HG03378 (cell line): ENCODE data around the gene KRT78.
"Not testable (repeated sequence)": the region's sequence is repeated elsewhere in the genome, so short reads cannot be mapped to it uniquely, and the experiment has no call there.

Source experiments
- ATAC-seq: cut with Tn5 transposase; IDR thresholded peaks from one replicate; pipeline ENCODE4 v1.9.1; 2021; ENCODE audit warnings: mild to moderate bottlenecking, moderate library complexity; ENCODE audit not compliant: unreplicated experiment

KRT78 gene, protein sequence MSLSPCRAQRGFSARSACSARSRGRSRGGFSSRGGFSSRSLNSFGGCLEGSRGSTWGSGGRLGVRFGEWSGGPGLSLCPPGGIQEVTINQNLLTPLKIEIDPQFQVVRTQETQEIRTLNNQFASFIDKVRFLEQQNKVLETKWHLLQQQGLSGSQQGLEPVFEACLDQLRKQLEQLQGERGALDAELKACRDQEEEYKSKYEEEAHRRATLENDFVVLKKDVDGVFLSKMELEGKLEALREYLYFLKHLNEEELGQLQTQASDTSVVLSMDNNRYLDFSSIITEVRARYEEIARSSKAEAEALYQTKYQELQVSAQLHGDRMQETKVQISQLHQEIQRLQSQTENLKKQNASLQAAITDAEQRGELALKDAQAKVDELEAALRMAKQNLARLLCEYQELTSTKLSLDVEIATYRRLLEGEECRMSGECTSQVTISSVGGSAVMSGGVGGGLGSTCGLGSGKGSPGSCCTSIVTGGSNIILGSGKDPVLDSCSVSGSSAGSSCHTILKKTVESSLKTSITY

DNA sequence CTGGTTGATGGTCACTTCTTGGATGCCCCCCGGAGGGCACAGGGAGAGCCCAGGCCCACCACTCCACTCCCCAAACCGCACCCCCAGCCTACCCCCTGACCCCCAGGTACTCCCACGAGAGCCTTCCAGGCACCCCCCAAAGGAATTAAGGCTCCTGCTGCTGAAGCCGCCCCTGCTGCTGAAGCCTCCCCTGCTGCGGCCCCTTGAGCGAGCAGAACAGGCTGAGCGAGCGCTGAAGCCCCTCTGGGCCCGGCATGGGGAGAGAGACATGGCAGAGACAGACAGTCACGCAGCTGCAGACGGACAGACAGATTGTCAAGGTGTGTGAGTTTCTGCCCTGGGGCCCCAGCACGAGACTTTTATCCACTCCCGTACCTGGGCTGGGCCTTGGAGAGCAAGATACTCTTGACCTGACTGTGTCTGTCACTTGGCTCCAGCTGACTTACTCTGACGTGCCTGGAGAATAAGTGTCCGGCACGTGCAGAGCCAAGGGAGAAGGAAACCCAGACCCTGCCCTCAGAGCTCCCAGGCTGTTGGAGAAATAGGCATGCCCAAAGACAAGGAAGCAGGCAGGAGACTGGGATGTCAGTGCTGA, at the start of gene KRT78:
Gene KRT78 (minus strand): TSS at position 334 of the 595 bp plus-strand sequence. CDS start 64 bp downstream, at position 270.
- no peak for ATAC-seq

DNA sequence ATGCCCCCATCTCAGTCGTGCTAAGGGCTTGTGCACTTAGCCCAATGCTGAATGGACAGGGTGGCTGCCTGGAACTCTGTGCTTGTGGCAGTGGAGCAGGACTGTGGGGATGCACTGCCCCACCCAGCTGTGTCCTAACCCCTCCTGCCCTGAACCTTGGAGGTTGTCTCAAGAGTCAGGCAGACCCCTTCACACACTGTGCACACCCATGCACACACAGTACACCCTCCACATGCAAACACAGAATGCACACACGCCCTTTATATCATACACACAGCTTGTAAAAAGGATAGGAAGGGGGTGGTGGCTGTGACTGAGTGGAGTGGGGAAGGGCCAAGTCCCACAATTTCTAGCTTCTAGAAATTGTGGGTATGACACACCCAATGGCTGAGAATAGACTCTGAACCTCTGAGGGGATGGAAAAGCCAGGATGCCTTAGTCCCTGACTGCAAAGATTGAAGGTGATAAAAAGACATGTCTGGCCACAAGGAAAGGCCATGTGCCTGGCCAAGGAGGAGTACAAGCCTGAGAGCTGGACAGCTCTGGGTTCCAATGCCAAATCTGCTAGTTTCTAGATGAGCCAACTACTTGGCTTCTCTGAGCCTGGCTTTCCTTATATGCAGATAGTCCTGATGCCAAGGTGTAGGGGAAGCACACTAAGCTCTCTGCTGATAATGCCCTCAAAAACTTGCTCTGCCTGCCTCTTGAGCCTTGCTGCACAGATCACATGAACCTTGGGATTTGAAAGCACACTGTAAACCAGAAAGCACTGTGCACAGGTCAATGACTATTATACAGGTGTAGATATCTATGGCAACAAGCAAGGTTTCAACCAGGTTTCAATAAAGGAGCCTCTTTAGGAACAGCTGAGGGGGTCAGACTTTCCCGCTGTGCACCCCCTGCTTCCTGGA, 47.7 kb upstream of the KRT78 start:
- ATAC-seq: no peak

DNA sequence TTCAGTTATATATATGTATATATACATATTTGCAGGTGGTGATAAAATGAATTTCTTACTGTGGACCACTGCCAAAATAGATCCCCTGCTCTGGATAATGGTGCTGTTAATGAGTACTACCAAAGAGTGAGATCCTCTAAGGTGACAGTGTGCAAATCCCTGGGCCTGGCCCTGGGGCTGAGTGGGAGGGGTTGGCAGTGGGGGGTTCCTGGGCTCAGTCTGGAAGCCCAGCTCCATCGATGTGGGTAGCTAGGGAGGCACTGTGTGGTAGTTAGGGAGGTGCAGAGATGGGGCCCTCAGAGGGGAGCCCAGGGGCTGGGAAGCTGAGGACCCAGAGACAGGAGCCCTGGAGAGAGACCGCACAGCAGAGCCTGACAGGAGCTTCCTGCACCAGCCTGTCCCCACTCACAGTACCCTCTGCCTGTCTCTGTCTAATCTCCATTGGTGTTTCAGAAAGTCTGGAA, 47.0 kb upstream of the KRT78 start:
- no peak for ATAC-seq

DNA sequence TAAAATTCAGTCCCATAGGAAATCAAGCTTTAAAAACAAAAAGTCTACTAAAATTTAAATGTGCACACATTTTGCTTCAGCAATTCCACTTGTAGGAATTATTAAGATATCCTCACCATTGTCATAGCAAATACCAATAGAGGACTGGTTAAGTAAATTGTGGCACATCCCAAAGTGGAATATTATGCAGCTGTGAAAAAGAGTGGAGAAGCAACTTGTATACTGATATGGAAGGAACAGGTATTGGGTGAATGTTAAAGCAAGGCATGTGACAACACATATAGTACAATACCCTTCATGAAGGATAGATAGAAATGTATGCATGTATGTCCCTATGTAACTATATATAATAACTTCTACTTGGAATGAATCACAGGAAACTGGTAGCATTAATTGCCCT, 44.2 kb upstream of the KRT78 start:
- no peak for ATAC-seq

DNA sequence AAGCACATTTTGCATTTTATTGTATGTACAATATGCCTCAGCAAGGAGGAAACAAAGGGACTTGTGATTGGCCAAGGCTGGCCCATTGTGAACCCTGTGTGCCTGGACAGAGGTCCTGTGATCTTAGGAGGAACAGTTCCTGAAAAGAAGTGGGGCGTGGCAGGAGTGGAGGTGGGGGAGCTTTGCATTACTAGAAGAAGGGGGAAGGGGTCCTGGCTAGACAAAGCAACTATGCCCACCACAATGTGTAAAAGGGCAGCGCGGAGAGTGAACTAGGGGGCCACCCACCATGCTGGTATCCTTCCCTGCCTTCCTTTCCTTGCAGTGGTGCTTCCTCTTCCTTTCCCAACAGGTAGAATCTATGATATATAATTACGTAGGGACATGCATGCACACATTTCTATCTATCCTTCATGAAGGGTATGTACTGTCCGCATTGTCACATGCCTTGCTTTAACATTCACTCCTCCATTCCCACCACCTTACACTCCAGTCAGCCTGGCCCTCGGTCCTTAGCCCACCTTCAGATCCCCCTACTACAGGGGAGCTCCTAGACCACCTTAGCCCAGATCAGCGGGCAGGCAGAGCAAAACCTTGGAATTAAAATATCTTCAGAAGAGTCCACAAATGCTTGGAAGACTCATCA, 43.5 kb upstream of the KRT78 start:
- ATAC-seq: no peak

DNA sequence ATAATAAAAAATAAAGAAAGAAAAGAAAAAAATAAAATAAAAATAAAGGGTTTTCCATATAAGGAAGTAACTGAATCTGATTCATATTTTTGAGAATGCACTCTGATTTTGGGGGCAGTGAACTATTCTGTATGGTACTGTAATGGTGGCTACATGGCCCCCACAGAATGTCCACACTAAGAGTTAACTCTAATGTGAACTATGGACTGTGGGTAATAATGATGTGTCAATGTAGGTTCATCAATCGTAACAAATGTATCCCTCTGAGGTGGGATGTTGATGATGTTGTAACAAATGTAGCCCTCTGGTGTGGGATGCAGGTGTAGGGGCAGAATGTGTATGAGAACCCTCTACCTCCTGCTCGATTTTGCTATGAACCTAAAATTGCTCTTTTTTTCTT, 42.2 kb upstream of the KRT78 start:
- ATAC-seq: no peak

DNA sequence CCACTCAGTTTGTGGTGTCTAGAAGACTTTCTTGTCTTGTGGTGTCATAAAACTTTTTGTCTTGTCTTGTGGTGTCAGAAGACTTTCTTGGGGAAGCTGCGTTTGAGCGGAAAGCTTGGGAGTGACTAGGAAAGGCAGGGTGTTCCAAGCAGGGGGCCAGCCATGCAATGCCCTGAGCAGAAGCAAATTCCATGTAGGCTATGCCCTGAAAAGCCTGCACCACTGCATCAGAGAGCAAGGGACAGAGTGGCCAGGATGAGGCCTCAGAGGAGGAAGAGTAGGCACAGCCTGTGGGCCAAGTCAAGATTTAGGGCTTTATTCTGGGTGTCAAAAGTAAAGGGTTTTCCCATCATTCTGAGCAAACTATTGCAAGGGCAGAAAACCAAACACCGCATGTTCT, 41.6 kb upstream of the KRT78 start:
- no peak for ATAC-seq

DNA sequence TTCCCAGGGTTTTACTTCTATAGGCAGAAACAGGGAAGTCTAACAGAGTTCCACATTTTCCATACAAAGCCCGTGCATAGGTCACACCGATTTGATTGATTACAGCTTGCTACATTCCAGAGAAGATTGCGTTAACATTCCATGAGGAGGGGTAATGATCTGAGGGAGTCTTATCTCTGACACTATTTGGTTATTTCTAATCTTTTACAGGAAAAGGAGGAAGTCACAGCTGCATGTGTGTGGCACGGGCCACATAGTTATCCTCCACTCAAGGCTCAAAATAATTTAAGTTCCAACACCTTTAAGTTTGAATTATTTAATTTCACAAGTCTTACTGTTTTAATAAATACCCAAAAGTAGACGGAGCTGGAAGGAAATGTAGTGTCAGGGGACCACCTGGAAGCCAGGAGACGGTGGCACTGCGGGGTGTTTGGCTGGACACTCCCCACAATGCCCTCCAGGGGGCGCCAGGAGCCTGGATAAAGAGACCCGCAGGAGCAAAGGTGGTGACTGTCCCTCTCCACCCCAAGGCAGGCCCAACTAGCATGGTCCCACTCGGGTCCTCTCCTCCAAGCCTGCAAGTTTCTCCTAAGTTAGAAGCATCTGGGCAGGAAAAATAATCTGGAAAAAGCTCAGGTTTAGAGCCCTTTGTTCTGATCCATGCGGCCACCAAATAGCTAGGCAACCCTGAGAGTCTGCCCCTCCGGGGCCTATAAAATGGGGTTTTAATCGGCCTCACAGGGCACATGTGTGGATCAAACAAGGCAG, 35.9 kb upstream of the KRT78 start:
- no peak for ATAC-seq

DNA sequence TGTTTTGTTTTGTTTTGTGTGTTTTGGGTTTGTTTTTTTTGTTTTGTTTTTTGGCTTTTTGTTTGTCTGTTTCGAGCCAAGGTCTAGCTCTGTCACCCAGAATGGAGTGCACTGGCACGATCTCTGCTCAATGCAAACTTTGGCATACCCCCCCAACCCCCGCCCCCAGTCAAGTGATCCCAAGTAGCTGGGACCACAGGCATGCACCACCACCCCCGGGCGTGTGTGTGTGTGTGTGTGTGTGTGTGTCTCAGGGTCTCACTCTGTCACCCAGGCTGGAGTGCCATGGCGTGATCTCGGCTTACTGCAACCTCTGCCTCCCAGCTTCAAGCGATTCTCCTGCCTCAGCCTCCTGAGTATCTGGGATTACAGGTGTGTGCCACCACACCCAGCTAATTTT, 31.7 kb upstream of the KRT78 start:
- ATAC-seq: not testable (repeated sequence)

DNA sequence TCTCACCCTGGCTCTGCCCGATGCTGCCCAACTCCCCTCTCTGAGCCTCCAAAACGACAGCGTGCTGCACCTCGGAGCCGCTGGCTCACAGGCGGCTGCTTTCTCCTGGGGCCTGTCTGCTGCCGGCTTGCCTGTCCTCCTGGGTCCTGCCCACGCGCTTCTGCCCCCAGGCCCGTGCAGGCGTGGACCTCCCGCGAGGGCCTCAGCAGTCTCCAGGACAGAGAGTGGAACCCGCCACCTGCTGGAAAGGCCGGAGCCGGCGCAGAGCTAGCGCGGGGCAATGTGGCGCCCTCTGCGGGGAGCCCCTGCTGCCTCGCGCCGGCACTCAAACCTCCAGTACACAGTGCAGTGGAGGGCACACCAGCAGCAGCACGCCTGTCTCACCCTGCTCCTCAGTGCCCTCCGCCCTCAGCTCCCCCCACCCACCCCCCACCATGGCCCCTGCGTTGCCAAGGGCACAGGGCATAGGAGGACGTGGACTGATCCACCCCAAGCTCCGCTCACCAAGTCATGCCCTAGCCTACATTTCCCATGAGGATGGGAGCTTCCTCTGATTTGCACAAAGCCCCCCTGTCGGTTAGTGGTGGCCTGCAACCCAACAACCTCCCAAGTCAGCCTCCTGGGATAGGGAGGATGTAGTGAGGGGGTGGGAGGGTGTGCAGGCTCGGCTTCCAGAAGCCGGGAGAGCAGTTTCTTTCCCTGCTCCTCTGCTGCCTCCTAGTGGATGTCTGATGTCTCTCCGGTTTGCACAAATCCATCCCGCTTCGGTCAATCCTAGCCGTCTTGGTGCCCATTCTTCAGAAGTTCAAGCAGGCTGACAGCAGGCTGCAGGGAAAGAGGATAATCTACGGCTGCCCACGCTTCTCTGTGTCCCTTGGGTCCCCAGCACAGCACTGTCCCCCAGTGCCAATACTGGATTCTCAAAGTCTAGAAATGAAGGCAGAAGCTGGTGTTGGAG, 30.9 kb upstream of the KRT78 start:
- ATAC-seq: no peak

DNA sequence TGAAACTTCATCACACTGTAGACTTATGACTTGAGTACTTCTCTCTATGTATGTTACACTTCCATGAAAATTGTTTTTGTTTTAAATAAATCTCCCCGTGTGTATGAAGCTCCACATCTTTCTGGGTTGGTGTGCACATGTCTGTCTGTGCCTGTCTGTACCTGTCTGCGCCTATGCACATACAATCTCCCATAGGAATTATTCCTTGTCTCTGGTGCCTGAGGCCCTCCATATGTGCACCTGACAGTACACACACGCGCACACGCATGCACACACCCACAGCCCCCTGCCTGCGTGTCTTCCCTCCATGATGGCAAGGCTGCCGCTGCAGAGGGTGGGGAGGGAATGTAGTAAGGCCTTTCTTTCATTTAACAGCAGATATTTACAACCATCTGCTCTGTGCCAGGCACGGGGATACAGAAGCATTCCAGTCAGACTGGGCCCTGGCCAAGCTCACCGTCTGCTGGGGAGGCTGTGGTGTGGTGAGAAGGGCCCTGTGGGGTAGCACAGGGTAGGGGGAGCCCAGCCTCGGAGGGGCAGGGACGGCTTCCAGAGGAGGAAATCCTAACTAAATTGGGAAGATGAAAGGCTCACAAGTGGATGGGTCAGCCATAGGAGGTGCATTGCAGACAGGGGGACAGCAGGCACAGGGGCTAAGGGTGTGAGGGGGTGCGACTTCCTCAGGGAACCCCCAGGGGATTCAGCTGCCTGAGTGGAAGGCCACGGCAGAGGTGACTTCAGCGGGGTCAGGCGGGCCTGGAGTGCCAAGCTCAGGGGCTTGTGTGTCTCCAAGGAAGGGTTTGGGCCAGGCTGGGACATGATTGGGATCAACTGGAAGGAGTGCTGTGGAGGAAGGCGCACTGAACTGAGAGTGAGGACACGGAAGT, 30.0 kb upstream of the KRT78 start:
- ATAC-seq: no peak

DNA sequence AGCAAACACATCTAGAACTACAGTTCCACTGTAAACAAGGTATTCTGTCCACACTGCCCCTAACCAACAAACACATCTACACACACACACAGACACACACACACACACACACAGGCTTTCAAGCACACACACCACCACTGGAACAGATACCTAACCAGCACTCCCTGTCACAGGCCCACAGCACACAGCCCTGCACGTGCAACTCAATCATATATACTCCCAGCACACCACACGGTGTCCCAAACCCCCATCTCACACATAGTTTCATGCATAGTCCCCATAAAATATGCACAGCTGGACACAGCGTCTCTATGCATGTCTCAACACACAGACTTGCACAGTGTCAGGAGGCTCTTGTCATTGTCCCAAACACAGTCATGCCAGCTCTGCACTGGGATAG, 28.4 kb upstream of the KRT78 start:
- no peak for ATAC-seq

DNA sequence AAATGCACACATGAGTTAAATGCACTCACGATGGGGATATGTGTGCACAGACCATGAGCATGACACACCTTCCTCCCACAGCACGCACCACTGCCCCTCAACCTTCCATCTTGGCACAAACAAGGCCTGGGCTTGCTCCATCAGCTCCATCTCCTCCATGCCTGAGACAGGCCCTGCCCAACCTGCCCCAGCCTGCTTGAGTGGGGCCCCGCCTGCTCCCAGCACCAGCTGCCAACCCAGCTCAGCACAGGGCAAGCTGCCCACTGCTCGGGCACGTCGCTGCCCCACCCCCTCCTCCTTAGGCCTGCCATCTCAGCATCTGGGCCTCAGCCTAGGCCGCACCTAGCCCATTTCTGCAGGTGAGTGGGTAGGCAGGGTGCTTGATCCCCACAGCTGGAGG, 27.6 kb upstream of the KRT78 start:
- no peak for ATAC-seq

DNA sequence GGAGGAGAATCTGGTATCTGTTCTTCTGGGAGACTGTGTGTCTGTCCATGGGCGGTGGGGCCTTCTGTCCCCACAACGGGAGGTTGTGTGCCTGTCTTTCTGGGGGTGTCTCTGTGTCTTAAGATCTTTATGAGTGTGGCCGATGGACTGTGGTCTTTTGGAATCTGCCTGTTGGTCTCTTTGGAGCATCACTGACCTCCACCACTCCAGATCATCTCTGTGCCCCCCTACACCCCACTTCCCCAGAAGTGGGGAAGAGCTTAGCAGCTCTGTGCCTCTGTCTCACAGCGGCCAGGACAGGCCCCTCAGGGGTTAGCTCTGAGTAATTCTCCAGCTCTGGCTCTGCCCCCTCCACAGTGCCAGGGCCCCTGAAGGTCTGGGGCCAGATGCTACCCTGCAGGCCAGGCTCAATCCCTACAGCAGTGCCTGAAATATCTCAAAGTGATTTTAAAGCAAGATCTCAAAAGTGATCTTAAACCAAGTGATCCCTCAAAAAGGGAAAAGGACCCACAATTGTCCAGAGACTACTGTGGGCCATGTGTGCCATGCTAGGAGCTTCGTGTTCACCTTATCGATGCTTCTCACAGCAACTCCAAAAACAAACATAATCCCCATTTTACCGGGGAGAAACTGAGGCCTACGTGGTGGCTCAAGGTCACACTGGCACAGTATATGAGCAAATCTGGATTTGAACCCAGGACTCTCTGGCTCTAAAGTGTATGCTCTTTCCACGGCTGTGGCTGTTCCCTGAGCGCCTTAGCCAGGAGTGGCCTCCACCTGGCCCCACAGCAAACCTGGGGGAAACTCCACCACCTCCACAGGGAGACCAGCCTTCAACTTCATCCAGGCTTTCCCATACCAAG, 26.0 kb upstream of the KRT78 start:
- no peak for ATAC-seq

DNA sequence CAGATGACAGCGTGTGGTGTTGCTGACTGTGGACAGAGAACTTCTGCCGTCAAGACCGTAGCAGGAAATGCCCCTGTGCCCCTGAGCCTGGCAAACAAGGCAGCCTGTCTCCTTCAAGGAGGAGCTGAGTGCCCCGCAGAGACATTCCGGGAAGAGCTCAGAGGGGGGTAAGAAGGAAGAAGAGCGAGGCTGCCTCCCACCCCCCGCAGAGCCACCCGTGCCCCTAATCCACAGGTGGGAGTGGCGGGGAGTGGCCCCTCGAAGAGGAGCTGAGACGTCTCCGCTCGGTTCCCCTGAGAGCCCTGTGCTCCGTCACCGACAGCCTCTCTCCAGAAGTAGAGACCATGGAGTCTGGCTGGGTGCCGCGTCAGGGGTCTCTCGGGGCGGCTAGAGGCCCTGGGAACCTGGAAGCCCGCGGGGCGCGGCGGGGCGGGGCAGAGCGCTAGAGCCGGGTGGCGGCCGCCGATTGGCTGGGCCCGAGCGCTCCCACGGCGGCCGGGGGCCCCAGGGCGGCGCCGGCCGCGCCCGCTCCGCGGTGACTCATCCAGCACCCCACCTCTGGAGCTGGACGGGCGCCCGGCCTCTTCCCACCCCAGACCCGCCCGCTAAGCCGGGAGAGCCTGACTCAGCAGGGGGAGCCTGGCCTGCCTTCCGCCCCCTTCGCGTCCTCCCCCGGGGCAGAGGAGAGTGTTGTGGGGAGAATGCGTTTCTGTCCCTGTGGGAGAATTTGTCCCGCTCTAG, 25.2 kb upstream of the KRT78 start:
- no peak for ATAC-seq

DNA sequence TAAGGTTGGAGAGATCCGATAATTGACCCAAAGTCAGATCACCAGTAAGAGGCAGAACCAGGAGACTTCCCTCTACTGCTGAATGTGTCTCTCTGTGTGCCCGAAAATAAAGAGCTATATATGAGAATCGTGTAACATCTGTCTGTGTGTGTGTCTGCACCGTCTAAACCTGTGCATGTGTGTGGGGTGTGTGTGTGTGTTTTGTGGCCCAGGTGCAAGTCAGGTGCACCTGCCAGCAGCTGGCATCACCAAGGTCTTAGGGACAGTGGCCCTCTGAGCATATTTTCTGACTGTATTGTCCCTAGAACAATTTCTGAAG, 24.7 kb upstream of the KRT78 start:
- no peak for ATAC-seq
